ENCODE results near the gene LRCH1. TPM values are rescaled to one million over a fixed set of nuclear protein-coding genes. Genes with fewer than 3 reads are reported as not detected.

The LRCH1 gene

GRCh38 chr13:46799139-46799538, 246.2 kb downstream of the LRCH1 start:
- Histone ChIP-seq H2AFZ (ENCODE audit: low read length) (no peak overlapping the region), H2BK120ac (ENCODE audit: low read depth, low read length) (no peak overlapping the region), H3K4me2 (ENCODE audit: insufficient read depth, low read length, poor library complexity, severe bottlenecking) (no peak overlapping the region), H3K9me3 (replicated peaks in 1 of 2; ENCODE audit: control insufficient read depth in 2 of 2, insufficient read depth in 1 of 2, low read depth in 1 of 2, low read length in 2 of 2) (no peaks in the 10 kb centered on the region), H3K27me3 (ENCODE audit: control insufficient read depth in 3 of 3, insufficient read depth in 3 of 3, low read depth in 1 of 3, low read length in 3 of 3) (peaks cover 0 to 19% (median 0%) of the 10 kb centered on the region in 3 experiments), H2AK5ac (ENCODE audit: low read depth, low read length) (no peak overlapping the region), H3K4me3 (ENCODE audit: low read length in 2 of 2) (no peak overlapping the region), H3K36me3 (replicated peaks in 1 of 2; ENCODE audit: control insufficient read depth in 2 of 2, insufficient read depth in 2 of 2, low read length in 2 of 2) (peaks cover 0 to 13% of the 10 kb centered on the region in 2 donors), H2BK12ac (ENCODE audit: low read length) (no peak overlapping the region), H3K9ac (ENCODE audit: low read depth, low read length, poor library complexity) (no peak overlapping the region), H3K79me1 (ENCODE audit: low read depth, low read length) (no peaks in the 10 kb centered on the region), H2BK15ac (ENCODE audit: low read length) (no peak overlapping the region), H4K8ac (ENCODE audit: low read depth, low read length) (no peak overlapping the region), H3K18ac (ENCODE audit: low read length) (no peak overlapping the region), H3K23ac (ENCODE audit: low read depth, low read length, poor library complexity) (no peak overlapping the region), H3K4me1 (ENCODE audit: control insufficient read depth in 2 of 2, insufficient read depth in 1 of 2, low read depth in 1 of 2, low read length in 2 of 2) (peaks cover 2 to 7% of the 10 kb centered on the region in 2 donors), H3K4ac (ENCODE audit: low read length) (no peak overlapping the region), H3K27ac (replicated peaks; ENCODE audit: low read length) (no peak overlapping the region), H4K91ac (ENCODE audit: low read depth, low read length, poor library complexity) (no peak overlapping the region), H2BK5ac (ENCODE audit: low read length) (no peak overlapping the region), H3K14ac (ENCODE audit: low read length) (no peak overlapping the region)
- DNase-seq (ENCODE audit: low spot score), result no peak
- no CpG with 5 or more reads among the region's 4 CpGs for WGBS, 2 donors (ENCODE audit: extremely low coverage in 2 of 2, insufficient read length in 2 of 2, insufficient replicate concordance in 1 of 2)

- no peak for DNase-seq (ENCODE audit: low spot score)
- H2AK5ac ChIP-seq (ENCODE audit: low read depth, low read length), result no peak overlapping the region
- H3K9ac ChIP-seq (ENCODE audit: low read depth, low read length, poor library complexity), result no peak overlapping the region
- H3K27me3 ChIP-seq (ENCODE audit: control insufficient read depth in 3 of 3, insufficient read depth in 3 of 3, low read depth in 1 of 3, low read length in 3 of 3), result peaks cover 0 to 19% (median 0%) of the 10 kb centered on the region in 3 experiments
- no CpG with 5 or more reads among the region's 1 CpG for WGBS, 2 donors (ENCODE audit: extremely low coverage in 2 of 2, insufficient read length in 2 of 2, insufficient replicate concordance in 1 of 2)
- no peak overlapping the region for H3K14ac ChIP-seq (ENCODE audit: low read length)
- no peak overlapping the region for H2AFZ ChIP-seq (ENCODE audit: low read length)
- no peak overlapping the region for H2BK15ac ChIP-seq (ENCODE audit: low read length)
- no peak overlapping the region for H2BK120ac ChIP-seq (ENCODE audit: low read depth, low read length)
- H2BK5ac ChIP-seq (ENCODE audit: low read length), result no peak overlapping the region
- H3K4me1 ChIP-seq (ENCODE audit: control insufficient read depth in 2 of 2, insufficient read depth in 1 of 2, low read depth in 1 of 2, low read length in 2 of 2), result peaks cover 0 to 2% of the 10 kb centered on the region in 2 donors
- H3K4me3 ChIP-seq (ENCODE audit: low read length in 2 of 2), result no peak overlapping the region
- H3K4ac ChIP-seq (ENCODE audit: low read length), result no peak overlapping the region
- no peaks in the 10 kb centered on the region for H3K36me3 ChIP-seq (replicated peaks in 1 of 2; ENCODE audit: control insufficient read depth in 2 of 2, insufficient read depth in 2 of 2, low read length in 2 of 2)
- H3K4me2 ChIP-seq (ENCODE audit: insufficient read depth, low read length, poor library complexity, severe bottlenecking), result no peak overlapping the region
- no peak overlapping the region for H3K18ac ChIP-seq (ENCODE audit: low read length)
- no peak overlapping the region for H3K23ac ChIP-seq (ENCODE audit: low read depth, low read length, poor library complexity)
- no peak overlapping the region for H2BK12ac ChIP-seq (ENCODE audit: low read length)
- no peak overlapping the region for H4K91ac ChIP-seq (ENCODE audit: low read depth, low read length, poor library complexity)
- H3K9me3 ChIP-seq (replicated peaks in 1 of 2; ENCODE audit: control insufficient read depth in 2 of 2, insufficient read depth in 1 of 2, low read depth in 1 of 2, low read length in 2 of 2), result no peaks in the 10 kb centered on the region
- H3K27ac ChIP-seq (replicated peaks; ENCODE audit: low read length), result no peak overlapping the region
- no peak overlapping the region for H4K8ac ChIP-seq (ENCODE audit: low read depth, low read length)
- no peaks in the 10 kb centered on the region for H3K79me1 ChIP-seq (ENCODE audit: low read depth, low read length)
Measured at GRCh38 chr13:46801858-46802257, 248.9 kb downstream of the LRCH1 start.

Small RNAs within 50 kb of the gene (small RNA-seq; reads per million reads assigned to genes)
- not detected for gene AL359880.1 (ENCODE audit: insufficient read depth)

Data from neuronal stem cell (in vitro differentiated cells).